Loucy (cell line): ENCODE results near the gene LAMC1.

Experiments
- CTCF ChIP-seq: fragments of 200-600 bp; sonication (generic); conservative IDR thresholded peaks from 2 replicates; pipeline ENCODE4 v1.5.1; 2014; ENCODE audit warnings: mild to moderate bottlenecking, antibody characterized with exemption, low read length
- EZH2phosphoT487 ChIP-seq: fragments of 200-600 bp; IDR thresholded peaks from 2 replicates; pipeline ENCODE4 v1.6.1; 2018; ENCODE audit warnings: antibody characterized with exemption, mild to moderate bottlenecking, moderate library complexity, borderline replicate concordance

- TF ChIP-seq CTCF, result no peak
- TF ChIP-seq EZH2phosphoT487, result no peak
Measured at GRCh38 chr1:183096351-183096750, 73.1 kb downstream of the LAMC1 start.
